DND-41 (cell line): ENCODE data around the gene CABLES2.

Experiments
- CTCF ChIP-seq: IDR thresholded peaks from 2 replicates; pipeline ENCODE4 v1.5.1; 2012; ENCODE audit warnings: borderline replicate concordance, low read length, moderate library complexity, mild to moderate bottlenecking; ENCODE audit not compliant: poor library complexity, severe bottlenecking; ENCODE audit errors: extremely low read depth
- EZH2 ChIP-seq: IDR thresholded peaks from 3 replicates; pipeline ENCODE4 v1.6.1; 2012; ENCODE audit warnings: borderline replicate concordance, low read depth, mild to moderate bottlenecking, moderate library complexity, low read length, inconsistent platforms; ENCODE audit not compliant: severe bottlenecking

GRCh38 chr20:62418709-62419487, 11.8 kb upstream of the CABLES2 start:
- TF ChIP-seq CTCF: no peak
- no peak for TF ChIP-seq EZH2
